Activated T-cell treated with anti-CD3 and anti-CD28 coated beads, Interleukin-2, amount 50 U/mL, for 1 hour (primary cell): ENCODE data around the gene PDE6C.

Experiments used
- DNase-seq: peaks from one replicate; pipeline ENCODE4 v3.0.0-alpha.2; 2020

The PDE6C gene

GRCh38 chr10:93707623-93708022 lies 95.3 kb downstream of the PDE6C start:
- DNase-seq = no peak

- DNase-seq = no peak
Observed at GRCh38 chr10:93710333-93710909, 98.1 kb downstream of the PDE6C start.

- DNase-seq = no peak
Observed at GRCh38 chr10:93711891-93712290, 99.6 kb downstream of the PDE6C start.

- DNase-seq = no peak
Observed at GRCh38 chr10:93712593-93712992, 100.3 kb downstream of the PDE6C start.

- no peak for DNase-seq
Observed at GRCh38 chr10:93715345-93715744, 103.0 kb downstream of the PDE6C start.
